Hematopoietic multipotent progenitor cell treated with erythropoietin and hydrocortisone succinate and interleukin-3 and kit ligand, for 15 days (in vitro differentiated cells): ENCODE measurements around the gene LSAMP.
A peak's percentile ranks its signal among the peaks of the same experiment; 100 is the strongest.

Source experiments
- DNase-seq: peaks from one replicate; pipeline ENCODE4 v3.0.0-alpha.2; 2015; ENCODE audit warnings: low spot score

LSAMP gene

GRCh38 chr3:115836944-115837343, 608.3 kb downstream of the LSAMP start:
- DNase-seq, result peak; percentile 15

GRCh38 chr3:115835946-115836345, 609.3 kb downstream of the LSAMP start:
- DNase-seq, result no peak

- no peak for DNase-seq
Measured at GRCh38 chr3:115834068-115834467, 611.2 kb downstream of the LSAMP start.

- DNase-seq, result no peak
Measured at GRCh38 chr3:115833074-115833473, 612.2 kb downstream of the LSAMP start.

- DNase-seq, result no peak
Measured at GRCh38 chr3:115832265-115832664, 613.0 kb downstream of the LSAMP start.

GRCh38 chr3:115831864-115832263, 613.4 kb downstream of the LSAMP start:
- DNase-seq, result no peak

GRCh38 chr3:115830764-115831395, 614.4 kb downstream of the LSAMP start:
- no peak for DNase-seq

DNA sequence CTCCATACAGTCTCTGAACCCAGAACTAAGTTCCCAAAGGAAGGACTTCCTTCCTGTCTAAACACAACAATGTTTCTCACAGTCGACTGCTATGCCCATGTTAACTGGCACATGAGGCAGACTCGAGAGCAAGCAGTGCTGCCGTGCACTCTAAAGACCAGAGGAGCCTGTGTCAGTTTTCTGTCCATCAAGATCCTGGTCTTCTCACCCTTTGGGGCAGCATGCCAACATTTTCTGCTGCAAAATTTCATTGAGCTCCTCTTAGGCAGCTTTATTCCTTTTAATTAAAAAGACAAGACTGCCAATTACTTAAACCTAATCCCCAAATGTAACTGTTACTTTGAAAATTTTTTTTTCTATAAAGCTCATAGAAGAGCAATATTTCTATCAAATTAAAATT, 616.9 kb downstream of the LSAMP start:
- DNase-seq, result no peak

GRCh38 chr3:115827495-115827894, 617.8 kb downstream of the LSAMP start:
- DNase-seq, result no peak

DNA sequence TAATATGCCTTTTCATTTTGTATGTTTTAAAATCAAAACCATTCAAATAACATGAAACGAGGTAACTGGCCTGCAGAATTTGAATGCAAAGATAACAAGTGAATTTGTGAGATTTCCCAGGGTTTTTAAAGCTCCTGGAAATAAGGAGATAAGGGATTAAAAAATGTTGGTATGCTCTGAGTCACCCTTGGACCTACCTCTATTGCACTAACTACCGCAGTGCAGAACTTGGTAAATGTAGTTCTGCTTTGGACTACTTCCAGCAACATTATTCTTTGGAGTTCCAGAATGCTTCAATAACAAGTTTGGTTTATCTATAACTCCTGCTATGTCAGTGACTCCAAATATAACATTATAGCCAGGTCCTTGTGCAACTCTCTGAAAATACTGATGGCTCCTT, 620.2 kb downstream of the LSAMP start:
- no peak for DNase-seq

- no peak for DNase-seq
Measured at GRCh38 chr3:115823083-115823482, 622.2 kb downstream of the LSAMP start.

GRCh38 chr3:115822579-115822978, 622.7 kb downstream of the LSAMP start:
- DNase-seq, result no peak

GRCh38 chr3:115819785-115820384, 625.4 kb downstream of the LSAMP start:
- DNase-seq, result peak; percentile 64

DNA sequence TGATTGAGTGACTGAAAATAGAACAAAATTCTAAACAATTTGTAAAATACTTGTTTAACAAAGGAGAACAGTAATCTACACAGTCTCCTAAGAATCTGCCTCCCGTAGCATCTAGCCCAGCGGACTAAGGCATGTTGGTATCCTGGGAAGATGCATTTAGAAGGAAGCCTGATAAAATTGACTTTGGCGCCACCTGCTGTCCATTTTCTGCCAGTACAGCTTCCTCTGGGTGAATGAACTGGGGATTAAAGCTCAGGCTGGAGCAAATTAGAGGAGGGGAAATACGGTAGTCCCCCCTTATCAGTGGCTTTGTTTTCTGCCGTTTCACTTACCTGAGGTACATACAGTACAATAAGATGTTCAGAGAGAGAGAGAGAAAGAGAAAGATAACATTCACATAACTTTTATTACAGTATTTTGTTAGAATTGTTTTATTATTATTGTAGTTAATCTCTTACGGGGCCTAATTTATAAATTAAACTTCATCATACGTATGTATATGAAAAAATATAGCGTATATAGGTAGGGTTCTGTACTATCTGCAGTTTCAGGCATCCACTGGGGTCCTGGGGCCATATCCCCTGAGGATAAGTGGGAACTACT, 630.4 kb downstream of the LSAMP start:
- DNase-seq, result peak; percentile 64

DNA sequence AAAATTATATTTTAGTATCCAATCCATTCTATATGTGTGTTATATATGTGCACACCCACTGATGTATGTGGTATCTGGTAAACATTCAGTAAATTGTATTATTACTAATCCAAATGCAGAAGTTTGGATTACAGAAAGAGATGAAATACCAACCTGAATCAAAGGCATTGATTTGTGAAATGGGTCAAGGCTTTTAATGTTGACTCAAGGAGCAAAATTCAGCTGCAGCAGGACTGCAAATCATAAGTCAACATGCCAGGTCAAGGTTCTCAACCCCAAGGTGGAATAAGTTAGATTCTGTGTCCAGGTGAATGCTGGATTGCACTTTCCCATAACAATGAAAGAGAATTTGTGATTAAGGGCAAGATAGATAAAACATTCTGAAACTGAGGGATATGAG, 631.3 kb downstream of the LSAMP start:
- DNase-seq, result no peak

DNA sequence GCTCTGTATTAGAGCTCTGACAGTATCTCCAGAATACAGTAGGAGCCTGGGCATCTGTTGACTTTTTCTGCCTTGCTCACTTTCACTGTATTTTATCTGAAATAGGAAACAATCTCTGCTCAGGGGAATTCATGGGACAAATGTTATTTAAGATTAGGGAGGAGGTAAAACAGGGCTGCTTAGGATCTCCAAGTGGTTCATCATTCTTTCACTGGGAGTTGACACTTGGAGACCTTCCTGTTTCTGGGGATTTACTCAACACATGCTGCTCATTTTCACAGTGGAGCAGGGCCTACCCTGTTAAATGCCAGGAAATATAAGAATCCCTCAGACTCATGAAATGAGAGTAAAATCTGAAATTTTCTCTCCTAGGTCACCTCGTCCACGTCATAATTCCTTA, 636.5 kb downstream of the LSAMP start:
- no peak for DNase-seq

DNA sequence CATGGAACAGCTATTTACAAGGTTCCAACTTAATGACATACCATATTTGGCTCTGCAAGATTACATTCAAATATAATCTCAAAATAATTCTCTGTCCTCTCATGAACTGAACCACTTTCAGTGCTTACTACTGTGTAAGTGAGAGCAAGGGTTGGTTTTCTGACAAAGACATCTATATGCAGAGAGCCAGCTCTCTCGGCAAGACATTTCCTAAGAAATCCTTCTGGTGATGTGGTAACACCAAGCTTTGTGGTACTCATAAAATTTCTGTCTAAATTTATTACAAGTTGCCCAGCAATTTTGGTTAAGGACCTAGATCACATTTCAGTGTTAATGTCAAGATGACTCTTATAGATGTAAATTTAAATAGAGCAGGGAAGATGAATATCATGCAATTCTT, 637.0 kb downstream of the LSAMP start:
- no peak for DNase-seq

DNA sequence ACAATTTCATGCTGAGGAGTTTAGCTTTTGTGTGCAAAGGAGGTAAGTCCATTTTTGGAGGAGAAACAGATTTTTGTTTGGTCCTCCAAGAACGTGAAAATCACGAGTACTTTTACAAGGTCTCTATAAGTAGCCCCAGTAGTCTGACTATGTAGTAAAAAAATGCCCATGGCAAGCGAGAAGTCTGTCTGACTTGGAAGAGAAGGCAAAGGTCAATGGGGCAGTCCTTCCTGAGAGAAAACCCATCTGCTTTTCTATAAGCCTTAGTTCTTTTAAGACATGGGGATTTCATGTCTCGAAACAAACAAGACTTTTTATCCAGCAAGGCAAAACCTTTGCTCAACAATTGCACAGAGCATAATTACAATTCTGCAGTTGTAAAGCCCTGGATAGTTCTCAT, 638.8 kb downstream of the LSAMP start:
- DNase-seq, result no peak

DNA sequence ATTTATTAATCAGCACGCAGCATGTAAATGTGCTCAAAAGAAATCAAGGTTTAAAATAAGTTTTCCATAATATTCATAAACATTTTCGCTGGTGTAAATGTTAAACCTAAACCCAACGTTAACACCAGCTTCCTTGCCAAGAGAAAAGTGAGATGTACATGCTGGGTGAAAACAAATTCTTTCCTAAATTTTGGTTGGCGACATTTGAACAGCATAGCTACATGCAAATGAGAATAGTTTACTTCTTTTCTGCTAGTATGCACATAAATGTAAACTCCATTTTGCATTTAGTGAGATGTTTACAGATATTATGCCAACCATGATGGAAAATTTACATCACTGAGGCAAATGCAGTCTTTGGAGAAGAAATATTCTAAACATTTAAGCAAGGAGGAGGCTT, 639.8 kb downstream of the LSAMP start:
- DNase-seq, result no peak

- DNase-seq, result no peak
Measured at GRCh38 chr3:115804713-115805119, 640.6 kb downstream of the LSAMP start.

DNA sequence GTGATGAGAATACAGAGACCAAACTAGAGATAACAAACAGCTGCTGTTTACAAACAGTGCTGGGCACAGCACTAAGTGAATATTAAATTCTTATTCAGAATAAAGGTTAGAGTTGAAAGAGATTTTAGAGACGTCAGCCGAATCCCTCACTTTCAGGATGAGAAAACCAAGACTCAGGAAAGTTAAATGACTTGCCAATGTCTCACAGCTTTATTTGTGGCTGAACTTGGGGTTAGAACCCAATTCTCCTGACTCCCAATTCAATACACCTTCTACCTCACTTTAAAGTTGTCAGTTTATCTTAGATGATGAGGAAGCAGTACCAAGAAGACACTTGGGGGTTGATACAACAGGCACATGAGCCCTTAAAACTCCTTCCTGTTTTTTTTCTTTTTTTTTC, 641.1 kb downstream of the LSAMP start:
- no peak for DNase-seq

DNA sequence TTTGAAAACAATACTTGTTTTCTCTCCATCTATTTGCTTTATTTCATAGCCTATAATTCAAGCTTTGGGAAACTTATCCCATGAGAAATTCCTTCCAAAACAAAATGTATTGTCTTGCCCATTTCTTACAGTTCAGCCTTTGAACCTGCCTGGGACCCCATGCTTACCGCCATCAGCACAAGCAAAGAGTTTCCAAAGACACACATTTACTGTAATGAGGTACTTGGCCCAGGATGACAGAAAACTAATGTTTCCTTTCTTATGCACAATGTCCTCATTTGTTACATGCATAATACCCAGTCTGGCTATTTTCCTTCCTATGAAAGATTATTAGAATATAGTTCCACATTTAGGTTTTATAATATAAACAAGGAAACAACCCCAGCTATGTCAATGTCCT, 641.6 kb downstream of the LSAMP start:
- no peak for DNase-seq

GRCh38 chr3:115800489-115801075, 644.7 kb downstream of the LSAMP start:
- DNase-seq, result no peak
